ENCODE data around the gene VWA5B1.
A peak's percentile ranks its signal among the peaks of the same experiment; 100 is the strongest.

The VWA5B1 gene

DNA sequence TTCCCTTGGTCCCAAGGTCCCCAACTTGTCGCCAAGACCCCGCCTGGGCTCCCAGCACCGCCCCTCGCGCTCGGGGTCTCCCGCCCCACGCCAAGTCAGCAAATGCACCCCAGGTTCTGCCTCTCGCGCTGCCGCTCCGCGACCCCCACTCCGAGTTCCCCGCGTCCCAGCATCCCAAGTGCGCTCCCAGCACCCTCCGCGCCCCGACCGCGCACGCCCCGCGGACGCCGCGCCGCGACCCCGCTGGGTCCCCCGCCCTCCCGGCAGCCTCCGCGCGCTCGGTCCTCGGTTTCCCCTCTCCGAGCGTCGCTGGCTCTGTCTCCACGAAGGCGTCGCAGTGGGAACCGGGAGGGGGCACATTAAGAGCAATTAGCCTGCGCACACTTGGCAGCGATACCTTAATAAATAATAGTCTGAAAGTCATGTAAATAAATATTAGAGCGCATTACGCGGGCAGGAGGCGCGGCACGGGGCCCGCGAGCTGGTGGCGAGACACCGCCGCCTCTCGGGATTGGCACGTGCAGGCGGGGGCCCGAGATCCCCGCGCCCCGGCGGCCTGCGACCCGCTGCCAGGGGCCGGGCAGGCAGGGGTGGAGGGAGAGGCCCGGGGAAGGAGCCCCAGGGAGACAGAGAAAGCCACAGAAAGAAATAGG, 75.9 kb downstream of the VWA5B1 start:
- DNase-seq (ENCODE audit: low spot score) = no peak
- H3K4me1 Mint-ChIP-seq (ENCODE audit: low read depth) = no peaks in the 10 kb centered on the region
- no peak overlapping the region for H3K27ac Mint-ChIP-seq
- H3K9me3 Mint-ChIP-seq = no peaks in the 10 kb centered on the region
- H3K4me3 Mint-ChIP-seq = no peak overlapping the region
- no peaks in the 10 kb centered on the region for H3K36me3 Mint-ChIP-seq (ENCODE audit: low read depth)
- H3K27me3 Mint-ChIP-seq (ENCODE audit: low read depth) = peaks cover 55% of the 10 kb centered on the region

DNA sequence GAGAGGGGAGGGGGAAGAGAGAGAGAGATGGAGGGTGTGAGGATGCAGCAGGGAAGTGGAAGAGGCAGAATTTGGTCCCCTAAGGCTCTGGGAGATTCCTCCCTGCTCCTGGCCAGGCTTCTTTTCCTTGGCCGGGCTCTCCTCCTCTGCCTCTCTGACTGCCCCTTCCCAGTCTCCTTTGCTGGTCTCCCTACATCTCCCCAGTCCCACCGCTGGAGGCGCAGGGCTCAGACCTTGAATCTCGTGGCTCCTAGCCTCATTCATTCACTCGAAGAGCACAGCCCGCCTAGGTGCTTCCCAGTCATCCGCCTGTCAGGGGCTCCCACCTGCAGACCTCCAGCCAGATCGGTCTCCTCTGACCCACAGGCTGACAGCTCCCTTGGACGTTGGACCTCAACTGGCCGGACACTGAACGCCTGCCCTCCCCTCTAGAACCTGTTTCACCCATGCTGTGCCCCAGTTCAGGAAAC, 76.5 kb downstream of the VWA5B1 start:
- H3K4me3 Mint-ChIP-seq = no peak overlapping the region
- H3K36me3 Mint-ChIP-seq (ENCODE audit: low read depth) = no peaks in the 10 kb centered on the region
- H3K27me3 Mint-ChIP-seq (ENCODE audit: low read depth) = peaks cover 55% of the 10 kb centered on the region
- no peak for DNase-seq (ENCODE audit: low spot score)
- no peaks in the 10 kb centered on the region for H3K9me3 Mint-ChIP-seq
- H3K27ac Mint-ChIP-seq = no peak overlapping the region
- H3K4me1 Mint-ChIP-seq (ENCODE audit: low read depth) = no peaks in the 10 kb centered on the region

- Mint-ChIP-seq H3K9me3 (no peaks in the 10 kb centered on the region), H3K27ac (no peak overlapping the region), H3K4me3 (no peak overlapping the region), H3K27me3 (ENCODE audit: low read depth) (peaks cover 53% of the 10 kb centered on the region), H3K36me3 (ENCODE audit: low read depth) (no peaks in the 10 kb centered on the region), H3K4me1 (ENCODE audit: low read depth) (no peaks in the 10 kb centered on the region)
- no peak for DNase-seq (ENCODE audit: low spot score)
Observed at GRCh38 chr1:20367626-20368025, 77.0 kb downstream of the VWA5B1 start.

DNA sequence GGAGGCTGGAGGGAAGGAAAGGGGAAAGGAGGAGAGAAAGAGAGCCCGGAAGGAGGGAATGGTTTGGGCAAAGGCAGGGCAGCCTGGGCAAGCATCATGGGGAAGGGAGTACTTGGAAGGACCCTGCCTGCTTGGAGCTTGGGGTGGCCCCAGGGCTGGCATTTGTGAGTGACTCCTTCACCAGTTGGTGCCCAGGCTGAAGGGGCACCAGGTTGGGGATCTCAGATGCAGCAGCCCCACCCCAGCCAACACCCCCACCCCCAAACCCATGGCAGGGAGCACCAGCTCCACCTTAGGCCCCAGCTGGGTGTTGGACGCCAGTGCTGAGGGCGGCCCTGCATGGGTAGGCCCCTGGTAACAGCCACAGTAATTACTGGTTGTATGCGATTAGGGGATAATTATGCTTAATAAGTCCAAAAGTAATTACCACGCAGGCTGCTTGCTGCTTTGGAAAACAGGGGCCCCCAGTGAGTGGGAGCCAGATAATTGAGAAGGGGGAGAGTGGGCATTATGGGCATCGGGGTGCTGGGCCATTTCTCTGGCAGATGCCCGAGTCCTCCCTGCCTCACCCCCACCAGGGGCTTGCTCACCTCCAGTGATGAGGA, 78.3 kb downstream of the VWA5B1 start:
- Mint-ChIP-seq H3K27me3 (ENCODE audit: low read depth) (peaks cover 46% of the 10 kb centered on the region), H3K9me3 (no peaks in the 10 kb centered on the region), H3K4me3 (no peak overlapping the region), H3K4me1 (ENCODE audit: low read depth) (no peaks in the 10 kb centered on the region), H3K36me3 (ENCODE audit: low read depth) (no peaks in the 10 kb centered on the region), H3K27ac (no peak overlapping the region)
- DNase-seq (ENCODE audit: low spot score) = no peak

DNA sequence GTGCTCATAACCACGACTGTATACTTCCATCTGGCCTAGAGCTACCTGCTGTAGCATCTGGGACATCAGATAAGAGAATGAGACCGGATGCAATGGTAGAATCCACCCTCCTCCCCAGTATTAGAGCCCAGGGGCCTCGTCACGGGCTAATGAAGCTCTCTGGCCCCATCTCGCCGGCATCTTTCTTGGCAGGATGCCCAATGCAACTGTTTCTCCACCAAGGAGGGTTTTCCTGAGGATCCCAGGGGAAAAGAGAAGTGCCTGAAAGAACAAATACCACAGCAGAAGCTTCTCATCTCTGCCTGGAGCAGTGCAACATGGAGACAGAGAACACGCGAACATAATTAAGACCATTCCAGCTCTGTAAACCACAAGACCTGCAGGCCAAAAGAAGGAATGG, 80.0 kb downstream of the VWA5B1 start:
- Mint-ChIP-seq H3K27me3 (ENCODE audit: low read depth) (peaks cover 32% of the 10 kb centered on the region), H3K4me3 (no peak overlapping the region), H3K4me1 (ENCODE audit: low read depth) (no peaks in the 10 kb centered on the region), H3K27ac (no peak overlapping the region), H3K9me3 (no peaks in the 10 kb centered on the region), H3K36me3 (ENCODE audit: low read depth) (no peaks in the 10 kb centered on the region)
- DNase-seq (ENCODE audit: low spot score) = no peak

DNA sequence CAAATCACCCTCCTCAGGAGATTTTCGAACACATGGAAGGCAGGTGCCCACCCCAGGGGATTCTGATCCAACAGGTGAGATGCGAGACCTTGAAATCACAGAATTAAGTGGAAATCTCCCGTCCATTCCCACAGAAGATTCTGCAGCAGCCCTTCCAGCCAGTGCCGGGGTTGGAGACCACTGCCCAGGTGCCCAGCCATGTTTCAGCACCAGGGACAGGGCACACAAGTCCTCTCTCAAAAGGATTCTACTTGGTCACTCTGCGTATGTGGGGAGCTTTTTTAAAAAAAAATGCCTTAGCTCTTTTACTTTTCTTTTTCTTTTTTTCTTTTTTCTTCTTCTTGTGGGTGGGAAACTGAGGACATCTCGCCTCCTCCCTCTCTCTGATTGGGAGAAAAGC, 80.7 kb downstream of the VWA5B1 start:
- peaks cover 26% of the 10 kb centered on the region for H3K27me3 Mint-ChIP-seq (ENCODE audit: low read depth)
- DNase-seq (ENCODE audit: low spot score) = no peak
- H3K4me3 Mint-ChIP-seq = no peak overlapping the region
- H3K36me3 Mint-ChIP-seq (ENCODE audit: low read depth) = no peaks in the 10 kb centered on the region
- no peaks in the 10 kb centered on the region for H3K4me1 Mint-ChIP-seq (ENCODE audit: low read depth)
- no peak overlapping the region for H3K27ac Mint-ChIP-seq
- no peaks in the 10 kb centered on the region for H3K9me3 Mint-ChIP-seq

- DNase-seq (ENCODE audit: low spot score) = peak; percentile 12
- Mint-ChIP-seq H3K4me3 (no peak overlapping the region), H3K27me3 (ENCODE audit: low read depth) (peaks cover 26% of the 10 kb centered on the region), H3K4me1 (ENCODE audit: low read depth) (no peaks in the 10 kb centered on the region), H3K9me3 (no peaks in the 10 kb centered on the region), H3K36me3 (ENCODE audit: low read depth) (no peaks in the 10 kb centered on the region), H3K27ac (no peak overlapping the region)
Observed at GRCh38 chr1:20371883-20372282, 81.2 kb downstream of the VWA5B1 start.

GRCh38 chr1:20372676-20373075, 82.0 kb downstream of the VWA5B1 start:
- Mint-ChIP-seq H3K4me3 (no peak overlapping the region), H3K27me3 (ENCODE audit: low read depth) (peaks cover 18% of the 10 kb centered on the region), H3K4me1 (ENCODE audit: low read depth) (no peaks in the 10 kb centered on the region), H3K36me3 (ENCODE audit: low read depth) (no peaks in the 10 kb centered on the region), H3K27ac (no peak overlapping the region), H3K9me3 (no peaks in the 10 kb centered on the region)
- DNase-seq (ENCODE audit: low spot score) = no peak

DNA sequence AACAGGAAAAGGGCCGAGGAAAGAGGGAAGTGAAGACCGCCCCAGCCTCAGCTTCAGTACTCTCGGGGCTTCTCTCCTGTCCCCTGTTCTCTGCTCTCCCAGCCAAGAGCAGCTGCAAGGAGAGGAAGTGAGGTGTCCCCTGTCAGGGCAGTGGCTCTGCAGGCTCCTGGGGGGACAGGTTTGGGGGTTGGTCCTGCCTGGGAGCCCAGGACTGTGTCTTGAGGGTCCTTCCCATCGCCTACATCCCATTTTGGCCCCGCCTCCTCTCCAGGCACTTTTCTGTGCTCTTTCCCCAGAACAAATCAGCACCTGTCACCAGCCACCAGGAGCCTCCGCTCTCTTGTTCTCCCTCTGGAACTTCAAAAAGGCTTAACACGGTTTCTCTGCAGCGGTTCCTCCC, 82.6 kb downstream of the VWA5B1 start:
- Mint-ChIP-seq H3K27ac (no peak overlapping the region), H3K9me3 (no peaks in the 10 kb centered on the region), H3K4me1 (ENCODE audit: low read depth) (no peaks in the 10 kb centered on the region), H3K27me3 (ENCODE audit: low read depth) (peaks cover 14% of the 10 kb centered on the region), H3K4me3 (no peak overlapping the region), H3K36me3 (ENCODE audit: low read depth) (no peaks in the 10 kb centered on the region)
- DNase-seq (ENCODE audit: low spot score) = no peak

DNA sequence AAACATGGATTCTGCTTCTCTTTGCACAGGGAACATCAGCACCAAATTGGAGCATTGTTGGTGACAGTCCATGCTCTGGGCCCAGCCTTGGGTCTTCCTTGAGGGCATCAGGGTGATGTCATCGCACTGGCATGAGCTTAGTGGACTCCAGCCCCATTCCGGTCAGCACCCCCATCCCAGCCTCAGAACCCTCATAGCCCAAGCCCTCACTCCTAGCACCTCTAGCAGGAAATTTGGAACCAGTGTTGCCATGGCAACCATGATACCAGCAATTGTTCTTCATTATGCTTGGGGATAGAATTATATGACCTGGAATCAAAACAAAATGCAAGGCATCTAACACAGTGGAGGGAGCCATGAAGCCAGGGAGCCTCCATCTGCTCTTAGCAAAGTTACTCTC, 83.1 kb downstream of the VWA5B1 start:
- DNase-seq (ENCODE audit: low spot score) = no peak
- H3K9me3 Mint-ChIP-seq = no peaks in the 10 kb centered on the region
- no peaks in the 10 kb centered on the region for H3K36me3 Mint-ChIP-seq (ENCODE audit: low read depth)
- H3K27me3 Mint-ChIP-seq (ENCODE audit: low read depth) = peaks cover 12% of the 10 kb centered on the region
- H3K4me1 Mint-ChIP-seq (ENCODE audit: low read depth) = no peaks in the 10 kb centered on the region
- H3K4me3 Mint-ChIP-seq = no peak overlapping the region
- no peak overlapping the region for H3K27ac Mint-ChIP-seq

DNA sequence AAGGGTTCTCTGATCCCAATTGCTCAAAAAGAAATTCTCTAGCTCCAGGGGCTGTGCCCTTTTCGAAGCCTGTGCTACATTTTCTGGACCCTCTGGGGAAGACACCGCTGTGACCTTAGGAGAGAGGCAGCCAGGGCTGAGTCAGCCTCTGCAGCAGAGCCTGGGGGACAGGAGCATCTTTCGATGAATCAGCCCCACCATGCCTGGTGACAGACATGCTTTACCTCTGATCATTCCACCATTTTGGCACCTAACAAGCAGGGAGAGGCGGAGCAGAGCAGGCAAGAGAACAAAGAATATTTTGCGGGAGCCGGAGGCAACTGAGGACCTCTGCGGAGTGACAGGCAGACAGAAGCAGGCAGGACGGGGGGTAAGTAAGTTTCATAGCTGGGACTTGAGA, 84.9 kb downstream of the VWA5B1 start:
- Mint-ChIP-seq H3K9me3 (no peaks in the 10 kb centered on the region), H3K36me3 (ENCODE audit: low read depth) (no peaks in the 10 kb centered on the region), H3K4me3 (no peak overlapping the region), H3K27ac (no peak overlapping the region), H3K4me1 (ENCODE audit: low read depth) (no peaks in the 10 kb centered on the region), H3K27me3 (ENCODE audit: low read depth) (peaks cover 12% of the 10 kb centered on the region)
- DNase-seq (ENCODE audit: low spot score) = no peak

DNA sequence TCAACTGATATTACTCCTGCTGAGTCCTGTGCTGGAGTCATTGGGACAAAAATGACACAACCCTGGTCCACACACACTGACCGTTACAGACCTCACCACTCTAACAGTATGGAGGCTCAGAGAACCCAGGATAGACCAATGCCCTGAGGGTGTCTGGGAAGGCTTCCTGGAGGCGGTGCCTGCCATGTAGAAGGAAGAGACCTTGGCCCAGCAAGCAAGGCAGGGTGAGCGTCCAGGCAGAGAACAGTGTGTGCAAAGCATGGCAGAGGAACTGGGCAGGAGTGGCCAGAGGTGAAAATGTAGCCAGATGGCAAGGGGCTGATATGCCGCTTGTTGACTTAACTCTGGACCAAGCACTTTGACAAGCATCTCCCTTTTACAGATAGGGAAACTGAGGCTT, 85.5 kb downstream of the VWA5B1 start:
- Mint-ChIP-seq H3K27ac (no peak overlapping the region), H3K9me3 (no peaks in the 10 kb centered on the region), H3K27me3 (ENCODE audit: low read depth) (peaks cover 12% of the 10 kb centered on the region), H3K36me3 (ENCODE audit: low read depth) (no peaks in the 10 kb centered on the region), H3K4me3 (no peak overlapping the region), H3K4me1 (ENCODE audit: low read depth) (no peaks in the 10 kb centered on the region)
- DNase-seq (ENCODE audit: low spot score) = no peak

- H3K36me3 Mint-ChIP-seq (ENCODE audit: low read depth) = no peaks in the 10 kb centered on the region
- peak; percentile 27 for DNase-seq (ENCODE audit: low spot score)
- peaks cover 10% of the 10 kb centered on the region for H3K27me3 Mint-ChIP-seq (ENCODE audit: low read depth)
- H3K27ac Mint-ChIP-seq = no peak overlapping the region
- no peaks in the 10 kb centered on the region for H3K9me3 Mint-ChIP-seq
- H3K4me3 Mint-ChIP-seq = no peak overlapping the region
- H3K4me1 Mint-ChIP-seq (ENCODE audit: low read depth) = no peaks in the 10 kb centered on the region
Observed at GRCh38 chr1:20376880-20377494, 86.3 kb downstream of the VWA5B1 start.

- peaks cover 6% of the 10 kb centered on the region for H3K27me3 Mint-ChIP-seq (ENCODE audit: low read depth)
Observed at GRCh38 chr1:20377516-20378270, 87.0 kb downstream of the VWA5B1 start.

More at GRCh38 chr1:20377516-20378270, 87.0 kb downstream of the VWA5B1 start:
- H3K4me3 Mint-ChIP-seq = no peak overlapping the region
- no peak overlapping the region for H3K27ac Mint-ChIP-seq
- no peaks in the 10 kb centered on the region for H3K36me3 Mint-ChIP-seq (ENCODE audit: low read depth)
- no peaks in the 10 kb centered on the region for H3K9me3 Mint-ChIP-seq
- H3K4me1 Mint-ChIP-seq (ENCODE audit: low read depth) = no peaks in the 10 kb centered on the region
- no peak for DNase-seq (ENCODE audit: low spot score)

All from T-helper 2 cell treated with Interferon-gamma antibody and Interleukin-4, amounts not matched to agents 5 μg/mL and 100 μg/mL, for 36 hours (primary cell).